ENCODE data around the gene TEX19. TPM values are rescaled to one million over a fixed set of nuclear protein-coding genes. Genes with fewer than 3 reads are reported as not detected.

The TEX19 gene
- total and polyA plus RNA-seq, 2 of the 4 experiments (the other 2 are of a cell fraction): under 0.01 to 0.03 TPM

- Histone ChIP-seq H2BK120ac (ENCODE audit: low read depth, low read length) (no peak overlapping the region), H3K9me3 (ENCODE audit: control insufficient read depth, insufficient read depth, low read length) (no peaks in the 10 kb centered on the region), H3K14ac (replicated peaks; ENCODE audit: low read depth, low read length) (no peak overlapping the region), H3K56ac (ENCODE audit: extremely low read depth, insufficient read depth, low read length) (no peak overlapping the region), H3K36me3 (ENCODE audit: control insufficient read depth, insufficient read depth, low read length) (peaks cover 3% of the 10 kb centered on the region; the same call in 1 of the 2 replicates), H3K23ac (ENCODE audit: low read depth, low read length) (no peak overlapping the region), H4K5ac (ENCODE audit: low read depth, low read length) (no peak overlapping the region), H2BK5ac (ENCODE audit: low read depth, low read length, poor library complexity, severe bottlenecking) (no peak overlapping the region), H3K4me2 (ENCODE audit: low read depth, low read length) (no peak overlapping the region), H4K8ac (ENCODE audit: low read depth in 2 of 2, low read length in 2 of 2) (no peak overlapping the region), H2AK9ac (replicated peaks; ENCODE audit: low read depth, low read length, poor library complexity) (peak overlapping the region; percentile 0), H3K9me1 (ENCODE audit: insufficient read depth, low read length) (no peaks in the 10 kb centered on the region), H3K4me3 (ENCODE audit: insufficient read depth, low read depth, low read length) (no peak overlapping the region), H2AK5ac (ENCODE audit: low read depth, low read length) (peak overlapping the region; percentile 56; the same call in 1 of the 2 replicates), H3K4me1 (ENCODE audit: control insufficient read depth, insufficient read depth, low read length) (peaks cover 12% of the 10 kb centered on the region), H3K27me3 (ENCODE audit: control insufficient read depth, insufficient read depth, low read length) (no peaks in the 10 kb centered on the region), H4K91ac (ENCODE audit: insufficient read depth, low read depth, low read length) (no peak overlapping the region), H2BK20ac (ENCODE audit: low read depth, low read length) (no peak overlapping the region), H3K18ac (ENCODE audit: low read depth, low read length) (no peak overlapping the region), H3K27ac (ENCODE audit: insufficient read depth, low read length) (no peak overlapping the region), H2AFZ (replicated peaks; ENCODE audit: low read length, poor library complexity) (no peak overlapping the region), H3K79me1 (ENCODE audit: low read depth in 1 of 2, low read length in 2 of 2) (no peaks in the 10 kb centered on the region), H3K4ac (ENCODE audit: low read depth, low read length) (no peak overlapping the region; the same call in 1 of the 2 replicates), H4K20me1 (ENCODE audit: insufficient read depth, low read length) (peaks cover 7% of the 10 kb centered on the region), H3K9ac (ENCODE audit: low read depth, low read length) (no peak overlapping the region), H2BK15ac (ENCODE audit: low read depth, low read length) (no peak overlapping the region)
- TF ChIP-seq RAD21 (IDR thresholded peaks at IDR 0.05; ENCODE audit: low read length): no peak
- ATAC-seq (ENCODE audit: low read depth): no peak
- intact Hi-C loops (cut with micrococcal nuclease): no loop called here
- no peak for DNase-seq
- BruUV-seq (replicated peaks): no TSS peak
- dilution Hi-C loops (cut with HindIII; ENCODE audit: low sequenced_read_pairs, unreplicated experiment): no loop called here
- in situ Hi-C loops (cut with MboI; ENCODE audit: low sequenced_read_pairs): no loop called here
- POLR2A ChIA-PET (ENCODE audit: unreplicated experiment): no interaction called here
- WGBS, 2 experiments (ENCODE audit: extremely low coverage in 2 of 2, insufficient read length in 1 of 2): 87% methylated on average over 6 of the region's 38 CpGs; no CpG with 5 or more reads in 1 of the 2 experiments
- CTCF ChIA-PET: no interaction called here
Measured at GRCh38 chr17:82397449-82398335, 38.6 kb downstream of the TEX19 start.

Data from IMR-90 (cell line).